HepG2 (cell line): ENCODE results near the gene BRSK2. TPM values are rescaled to one million over a fixed set of nuclear protein-coding genes. Genes with fewer than 3 reads are reported as not detected.

Experiments
- ATAC-seq: fragments of 200-7000 bp; cut with Tn5 transposase; 3 replicates; pipeline ENCODE4 v1.9.1; 2020; ENCODE audit warnings: mild to moderate bottlenecking, moderate library complexity
- BruUV-seq: library from RNA; stranded (reverse); fragments of 400-500 nt; replicated peaks from 2 replicates; lab custom pipeline; 2021; lab: Mats Ljungman, UMichigan
- CTCF ChIA-PET: fragments of 300-600 bp; formaldehyde crosslinking; extraction: SDS; loops from one replicate; lab custom pipeline; 2021; ENCODE audit warnings: low total read pairs, inconsistent platforms, low intra/inter-chr PET ratio; lab: Yijun Ruan, JAX
- POLR2A ChIA-PET: fragments of 350-600 bp; sonication (Branson Sonifier 250); formaldehyde crosslinking; loops from one replicate; lab custom pipeline; 2020; ENCODE audit warnings: antibody characterized with exemption, inconsistent platforms; lab: Yijun Ruan, JAX
- DNase-seq: peaks from one replicate; pipeline ENCODE4 v3.0.0-alpha.2; 2015; ENCODE audit warnings: low spot score
- FAIRE-seq: peaks from 3 replicates; lab custom pipeline; 2011; peaks lifted over from hg19 to GRCh38; lab: Jason Lieb, UNC
- H2AFZ ChIP-seq: one replicate; pipeline ENCODE4 v1.6.1; 2011; ENCODE audit warnings: low read length, inconsistent platforms
- H3K27ac ChIP-seq: fragments of 300-600 bp; 3 replicates; pipeline ENCODE4 v1.8.0; 2011; ENCODE audit warnings: mixed run types, mild to moderate bottlenecking, mixed read lengths, low read length, inconsistent platforms; ENCODE audit not compliant: insufficient read depth; ENCODE audit errors: extremely low read length
- H3K27me3 ChIP-seq, 2 experiments: fragments of 200-600 bp in 1 of 2; 2 replicates in 1 of 2; 3 replicates in 1 of 2; pipeline versions ENCODE4 v1.6.0 to v1.8.0; 2011; ENCODE audit warnings: low read length in 2 of 2, mild to moderate bottlenecking in 2 of 2, moderate library complexity in 2 of 2, inconsistent platforms in 1 of 2; ENCODE audit not compliant: insufficient read depth in 2 of 2, control insufficient read depth in 1 of 2
- H3K36me3 ChIP-seq, 2 experiments: fragments of 200-600 bp in 1 of 2; replicated peaks in 1 of 2; 2 replicates in 1 of 2; 3 replicates in 1 of 2; pipeline versions ENCODE4 v1.5.1 to v1.8.0; 2011; ENCODE audit warnings: low read length in 2 of 2, inconsistent platforms in 1 of 2; ENCODE audit not compliant: insufficient read depth in 2 of 2, control insufficient read depth in 1 of 2
- H3K4me1 ChIP-seq: 2 replicates; pipeline ENCODE4 v1.5.1; 2012; ENCODE audit warnings: low read length, inconsistent platforms; ENCODE audit not compliant: insufficient read depth
- H3K4me2 ChIP-seq: 2 replicates; pipeline ENCODE4 v1.6.0; 2011; ENCODE audit warnings: low read depth, low read length, inconsistent platforms
- H3K4me3 ChIP-seq, 3 experiments: fragments of 200-600 bp in 1 of 3; sonication (generic), shearing (Covaris generic) in 1 of 3; replicated peaks in 1 of 3; 2 replicates each; pipeline ENCODE4 v1.5.1; 2011 to 2016; ENCODE audit warnings: low read length in 3 of 3, inconsistent platforms in 2 of 3, low read depth in 2 of 3, mild to moderate bottlenecking in 2 of 3, control low read depth in 1 of 3, mixed read lengths in 1 of 3; ENCODE audit not compliant: insufficient read depth in 1 of 3
- H3K79me2 ChIP-seq: one replicate; pipeline ENCODE4 v1.6.1; 2011; ENCODE audit warnings: low read length, inconsistent platforms; ENCODE audit not compliant: insufficient read depth
- H3K9ac ChIP-seq: 2 replicates; pipeline ENCODE4 v1.6.0; 2011; ENCODE audit warnings: mild to moderate bottlenecking, low read depth, low read length, inconsistent platforms; ENCODE audit not compliant: insufficient read depth
- H3K9me3 ChIP-seq: 2 replicates; pipeline ENCODE4 v1.5.1; 2012; ENCODE audit warnings: mild to moderate bottlenecking, low read length
- H4K20me1 ChIP-seq: 2 replicates; pipeline ENCODE4 v1.6.0; 2011; ENCODE audit warnings: inconsistent platforms, mild to moderate bottlenecking, low read length, moderate library complexity; ENCODE audit not compliant: insufficient read depth
- ERF ChIP-seq: IDR thresholded peaks from 2 replicates; pipeline ENCODE4 v1.6.1; 2018; ENCODE audit warnings: missing biosample characterization, missing genetic modification reagents
- KDM2A ChIP-seq: sonication (generic); formaldehyde crosslinking; IDR thresholded peaks from 2 replicates; pipeline ENCODE4 v1.4.0; 2020; ENCODE audit warnings: low read depth, missing genetic modification reagents, borderline replicate concordance
- KDM5B ChIP-seq: sonication (generic); formaldehyde crosslinking; IDR thresholded peaks from 2 replicates; pipeline ENCODE4 v1.4.0; 2020; ENCODE audit warnings: missing genetic modification reagents, mild to moderate bottlenecking, borderline replicate concordance
- MLLT10 ChIP-seq: sonication (generic); formaldehyde crosslinking; IDR thresholded peaks from 2 replicates; pipeline ENCODE4 v1.4.0; 2020; ENCODE audit warnings: missing genetic modification reagents
- MYNN ChIP-seq: sonication (generic); formaldehyde crosslinking; IDR thresholded peaks from 2 replicates; pipeline ENCODE4 v1.4.0; 2020; ENCODE audit warnings: mild to moderate bottlenecking, low read depth, missing genetic modification reagents
- NR2C2 ChIP-seq: sonication (generic); formaldehyde crosslinking; IDR thresholded peaks from 2 replicates; pipeline ENCODE4 v1.4.0; 2020; ENCODE audit warnings: missing genetic modification reagents, mild to moderate bottlenecking, moderate library complexity, borderline replicate concordance
- PCBP1 ChIP-seq: fragments of 200-400 bp; formaldehyde crosslinking; IDR thresholded peaks from 2 replicates; pipeline ENCODE4 v1.6.1; 2017; ENCODE audit warnings: mild to moderate bottlenecking, low read depth, low read length, borderline replicate concordance
- PPARG ChIP-seq: conservative IDR thresholded peaks from 2 replicates; pipeline ENCODE4 v1.6.1; 2016; ENCODE audit warnings: missing biosample characterization, missing genetic modification reagents
- PRDM10 ChIP-seq: sonication (generic); formaldehyde crosslinking; IDR thresholded peaks from 2 replicates; pipeline ENCODE4 v1.4.0; 2020; ENCODE audit warnings: low read depth, missing genetic modification reagents
- RXRB ChIP-seq: IDR thresholded peaks from 2 replicates; pipeline ENCODE4 v1.6.1; 2016; ENCODE audit warnings: borderline replicate concordance, missing genetic modification reagents, missing compliant biosample characterization
- SALL1 ChIP-seq: sonication (generic); formaldehyde crosslinking; IDR thresholded peaks from 2 replicates; pipeline ENCODE4 v1.8.0; 2022; ENCODE audit warnings: mild to moderate bottlenecking, missing genetic modification reagents
- SPEN ChIP-seq: sonication (generic); formaldehyde crosslinking; IDR thresholded peaks from 2 replicates; pipeline ENCODE4 v1.5.1; 2020; ENCODE audit warnings: low read depth, mild to moderate bottlenecking, missing genetic modification reagents
- ZNF710 ChIP-seq: sonication (generic); formaldehyde crosslinking; IDR thresholded peaks from 2 replicates; pipeline ENCODE4 v1.5.0; 2020; ENCODE audit warnings: mild to moderate bottlenecking, missing genetic modification reagents, borderline replicate concordance
- ZNF777 ChIP-seq: sonication (generic); formaldehyde crosslinking; IDR thresholded peaks from 2 replicates; pipeline ENCODE4 v1.4.0; 2020; ENCODE audit warnings: missing genetic modification reagents
- WGBS: methylation state at CpG from one replicate; pipeline ENCODE4 v1.1.6; 2017; ENCODE audit warnings: low lambda C conversion rate; 5-methylcytosine and 5-hydroxymethylcytosine counted together
- in situ Hi-C: cut with HindIII; loops from 2 replicates; pipeline ENCODE4 v1.10.0; 2017; ENCODE audit warnings: low pct_unique_long_range_greater_than_20kb; ENCODE audit not compliant: extremely low pct_ligation_motif_present
- intact Hi-C: fragments of 100-400 bp; cut with micrococcal nuclease; formaldehyde crosslinking; loops from one replicate; pipeline ENCODE4 v1.10.0; 2022; ENCODE audit not compliant: unreplicated experiment
- polyA plus RNA-seq, 8 experiments: library from polyadenylated mRNA; depleted of rRNA in 3 of 8; stranded (reverse) in 7 of 8; unstranded in 1 of 8; fragments of >200 nt; fragmentation: Illumina TruSeq in 4 of 8; extraction: Trizol in 4 of 8; gene quantifications; 2 replicates each; pipeline versions ENCODE4 v1.2.1 to v1.2.3, GENCODE V29; 2011 to 2016; ENCODE audit warnings: low read depth in 4 of 8, missing spikeins in 1 of 8, mixed read lengths in 1 of 8; ENCODE audit not compliant: insufficient read depth in 1 of 8
- total RNA-seq, 5 experiments: library from RNA; depleted of rRNA; stranded (reverse); fragments of >200 nt; fragmentation: Illumina TruSeq; extraction: Trizol; gene quantifications; 2 replicates each; pipeline ENCODE4 v1.2.3, GENCODE V29; 2016; ENCODE audit warnings: low read depth in 1 of 5
- TF ChIP-seq, protein P1 (sequence below): IDR thresholded peaks from 2 replicates; pipeline ENCODE4 v1.6.1; 2016
- TF ChIP-seq, protein P2 (sequence below): sonication (generic); IDR thresholded peaks from 2 replicates; pipeline ENCODE4 v1.6.1; 2016; ENCODE audit warnings: low read depth, borderline replicate concordance

Gene BRSK2
- total and polyA plus RNA-seq, 2 of the 13 experiments (the other 11 are each of a cell fraction or from before 2014, with no cell fraction given), result 0.74 to 1.1 TPM

DNA sequence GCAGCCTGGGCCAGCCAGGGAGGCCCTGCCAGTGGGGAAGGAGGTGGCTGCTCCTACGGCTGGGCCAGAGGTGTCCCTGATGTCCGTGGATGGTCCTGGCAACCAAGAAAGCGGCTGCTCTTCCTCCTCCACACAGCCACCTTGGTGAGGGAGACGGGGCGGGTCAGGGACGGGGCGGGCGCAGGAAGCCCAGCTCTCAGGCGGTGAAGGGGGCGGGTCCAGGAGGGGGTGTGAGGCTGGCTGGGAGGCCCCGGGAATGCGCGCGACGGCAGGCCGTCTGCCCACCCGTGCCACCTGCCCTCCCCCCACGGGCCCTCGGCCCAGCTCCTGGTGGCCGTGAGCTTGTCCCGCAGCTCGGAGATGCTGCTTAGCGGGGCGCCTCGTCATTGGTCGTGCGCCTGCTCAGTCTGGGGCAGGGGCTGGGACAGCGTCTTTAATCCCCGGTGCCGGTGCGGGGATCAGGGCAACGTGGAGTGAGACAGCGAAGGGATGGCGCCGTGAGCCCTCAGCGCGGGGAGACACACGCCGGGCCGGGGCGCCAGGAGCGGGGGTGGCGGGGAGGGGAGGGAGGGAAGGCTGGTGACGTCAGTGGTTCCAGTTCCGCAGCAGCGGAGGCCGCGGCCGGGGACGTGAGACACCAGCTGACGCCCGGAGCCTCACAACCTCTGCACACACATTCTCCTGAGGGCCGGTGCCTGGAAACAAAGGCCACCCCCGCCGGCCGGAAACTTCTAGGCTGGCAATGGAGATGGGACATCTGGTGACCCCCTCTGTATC, 6.7 kb upstream of the BRSK2 start:
- DNase-seq, result peak; percentile 22
- no peak for TF ChIP-seq MYNN
- TF ChIP-seq SPEN (CRISPR knock-in tag), result no peak
- peak; percentile 49; the same call in 1 of the 2 replicates for TF ChIP-seq KDM5B (CRISPR knock-in tag)
- TF ChIP-seq PRDM10 (CRISPR knock-in tag), result no peak
- TF ChIP-seq ZNF710 (CRISPR knock-in tag), result no peak
- TF ChIP-seq NR2C2 (CRISPR knock-in tag), result no peak
- no peak for TF ChIP-seq ERF (CRISPR knock-in tag)
- 0 out of 2 replicates have a peak, but pooled peaks have one; percentile 27 for TF ChIP-seq SALL1
- peak; percentile 60; the same call in 1 of the 2 replicates for TF ChIP-seq KDM2A (CRISPR knock-in tag)
- no peak for TF ChIP-seq MLLT10 (CRISPR knock-in tag)
- TF ChIP-seq PPARG, result peak; percentile 53; the same call in 1 of the 2 replicates
- TF ChIP-seq, protein P1, sequence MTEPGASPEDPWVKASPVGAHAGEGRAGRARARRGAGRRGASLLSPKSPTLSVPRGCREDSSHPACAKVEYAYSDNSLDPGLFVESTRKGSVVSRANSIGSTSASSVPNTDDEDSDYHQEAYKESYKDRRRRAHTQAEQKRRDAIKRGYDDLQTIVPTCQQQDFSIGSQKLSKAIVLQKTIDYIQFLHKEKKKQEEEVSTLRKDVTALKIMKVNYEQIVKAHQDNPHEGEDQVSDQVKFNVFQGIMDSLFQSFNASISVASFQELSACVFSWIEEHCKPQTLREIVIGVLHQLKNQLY (CRISPR knock-in tag), result no peak
- TF ChIP-seq ZNF777 (CRISPR knock-in tag), result peak; percentile 93
- 0 out of 2 replicates have a peak, but pooled peaks have one; percentile 28 for TF ChIP-seq PCBP1
- no peak for TF ChIP-seq RXRB
- TF ChIP-seq, protein P2, sequence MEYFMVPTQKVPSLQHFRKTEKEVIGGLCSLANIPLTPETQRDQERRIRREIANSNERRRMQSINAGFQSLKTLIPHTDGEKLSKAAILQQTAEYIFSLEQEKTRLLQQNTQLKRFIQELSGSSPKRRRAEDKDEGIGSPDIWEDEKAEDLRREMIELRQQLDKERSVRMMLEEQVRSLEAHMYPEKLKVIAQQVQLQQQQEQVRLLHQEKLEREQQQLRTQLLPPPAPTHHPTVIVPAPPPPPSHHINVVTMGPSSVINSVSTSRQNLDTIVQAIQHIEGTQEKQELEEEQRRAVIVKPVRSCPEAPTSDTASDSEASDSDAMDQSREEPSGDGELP, result peak; percentile 80; the same call in 1 of the 2 replicates

More for the DNA sequence above, 6.7 kb upstream of the BRSK2 start:
- CTCF ChIA-PET, result no interaction called here
- peaks cover 5% of the 10 kb centered on the region for H3K4me1 ChIP-seq
- no peak overlapping the region for H2AFZ ChIP-seq
- no peaks in the 10 kb centered on the region for H3K9me3 ChIP-seq
- POLR2A ChIA-PET, result no interaction called here
- H3K36me3 ChIP-seq, result no peaks in the 10 kb centered on the region
- H4K20me1 ChIP-seq, result no peaks in the 10 kb centered on the region
- FAIRE-seq (no peak), ATAC-seq (peak; percentile 76)
- 0% methylated on average over 11 of the region's 56 CpGs for WGBS
- H3K27me3 ChIP-seq, result peaks cover 4 to 44% of the 10 kb centered on the region in 2 experiments; a peak in 3 of 5 replicates
- H3K9ac ChIP-seq, result 0 out of 2 replicates have a peak overlapping the region, but pooled peaks have one; percentile 8
- no peaks in the 10 kb centered on the region for H3K79me2 ChIP-seq
- H3K4me2 ChIP-seq, result peak overlapping the region; percentile 71
- intact Hi-C loops (loop anchor here (10.0 kb wide), 1 partner anchor 78 kb away; the partner anchor contains the start of gene TOLLIP), in situ Hi-C loops (loop anchor here (10.0 kb wide), 1 partner anchor 88 kb away; no protein-coding TSS in a partner anchor)
- peak overlapping the region; percentile 45 to 66 (median 59) for H3K4me3 ChIP-seq
- H3K27ac ChIP-seq, result no peak overlapping the region
- BruUV-seq, result no TSS peak
